ENCODE results near the gene GTF2H2.
"Not testable (repeated sequence)": the region's sequence is repeated elsewhere in the genome, so short reads cannot be mapped to it uniquely, and the experiment has no call there.

GRCh38 chr5:71086145-71086544 lies 18.7 kb upstream of the GTF2H2 start:
- TF ChIP-seq, protein P1, sequence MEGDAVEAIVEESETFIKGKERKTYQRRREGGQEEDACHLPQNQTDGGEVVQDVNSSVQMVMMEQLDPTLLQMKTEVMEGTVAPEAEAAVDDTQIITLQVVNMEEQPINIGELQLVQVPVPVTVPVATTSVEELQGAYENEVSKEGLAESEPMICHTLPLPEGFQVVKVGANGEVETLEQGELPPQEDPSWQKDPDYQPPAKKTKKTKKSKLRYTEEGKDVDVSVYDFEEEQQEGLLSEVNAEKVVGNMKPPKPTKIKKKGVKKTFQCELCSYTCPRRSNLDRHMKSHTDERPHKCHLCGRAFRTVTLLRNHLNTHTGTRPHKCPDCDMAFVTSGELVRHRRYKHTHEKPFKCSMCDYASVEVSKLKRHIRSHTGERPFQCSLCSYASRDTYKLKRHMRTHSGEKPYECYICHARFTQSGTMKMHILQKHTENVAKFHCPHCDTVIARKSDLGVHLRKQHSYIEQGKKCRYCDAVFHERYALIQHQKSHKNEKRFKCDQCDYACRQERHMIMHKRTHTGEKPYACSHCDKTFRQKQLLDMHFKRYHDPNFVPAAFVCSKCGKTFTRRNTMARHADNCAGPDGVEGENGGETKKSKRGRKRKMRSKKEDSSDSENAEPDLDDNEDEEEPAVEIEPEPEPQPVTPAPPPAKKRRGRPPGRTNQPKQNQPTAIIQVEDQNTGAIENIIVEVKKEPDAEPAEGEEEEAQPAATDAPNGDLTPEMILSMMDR (IDR thresholded peaks at IDR 0.05): not testable (repeated sequence)
- TF ChIP-seq ZFX (IDR thresholded peaks at IDR 0.05; ENCODE audit: borderline replicate concordance): not testable (repeated sequence)

Measured in 22Rv1 (cell line).